OCI-LY1 (cell line): ENCODE results near the gene CATSPERB.

Experiments used
- H2AFZ ChIP-seq: fragments of 200-600 bp; sonication (generic), shearing (Covaris generic); 2 replicates; pipeline ENCODE4 v1.6.0; 2014; ENCODE audit warnings: antibody characterized with exemption, mild to moderate bottlenecking, low read length
- H3F3A ChIP-seq: fragments of 200-600 bp; sonication (generic), shearing (Covaris generic); 2 replicates; pipeline ENCODE4 v1.6.0; 2014; ENCODE audit warnings: mild to moderate bottlenecking, antibody characterized with exemption, low read length, moderate library complexity; ENCODE audit not compliant: insufficient read depth
- H3K27ac ChIP-seq: fragments of 200-600 bp; sonication (generic); 2 replicates; pipeline ENCODE4 v1.5.1; 2014; ENCODE audit warnings: low read length, mixed run types, mild to moderate bottlenecking, low read depth; ENCODE audit not compliant: poor library complexity, severe bottlenecking
- H3K27me3 ChIP-seq: fragments of 200-600 bp; sonication (generic); 2 replicates; pipeline ENCODE4 v1.6.0; 2014; ENCODE audit warnings: antibody characterized with exemption, mild to moderate bottlenecking, low read length, moderate library complexity; ENCODE audit not compliant: insufficient read depth
- H3K36me3 ChIP-seq: fragments of 200-600 bp; sonication (generic); 2 replicates; pipeline ENCODE4 v1.6.1; 2014; ENCODE audit warnings: mild to moderate bottlenecking, antibody characterized with exemption, low read length, moderate library complexity, mixed read lengths; ENCODE audit not compliant: insufficient read depth
- H3K4me1 ChIP-seq: fragments of 200-600 bp; sonication (generic); 2 replicates; pipeline ENCODE4 v1.5.1; 2014; ENCODE audit warnings: mild to moderate bottlenecking, low read length, moderate library complexity; ENCODE audit not compliant: insufficient read depth, severe bottlenecking
- H3K4me2 ChIP-seq: fragments of 200-600 bp; sonication (generic), shearing (Covaris generic); 2 replicates; pipeline ENCODE4 v1.6.1; 2014; ENCODE audit warnings: low read length
- H3K4me3 ChIP-seq: fragments of 200-600 bp; sonication (generic); 2 replicates; pipeline ENCODE4 v1.5.1; 2014; ENCODE audit warnings: low read length, low read depth, mild to moderate bottlenecking, mixed read lengths; ENCODE audit not compliant: poor library complexity, severe bottlenecking
- H3K79me2 ChIP-seq: fragments of 200-600 bp; shearing (Covaris generic); 2 replicates; pipeline ENCODE4 v1.6.1; 2016; ENCODE audit warnings: mixed run types, low read length, mixed read lengths; ENCODE audit not compliant: insufficient read depth
- H3K9ac ChIP-seq: fragments of 200-600 bp; sonication (generic), shearing (Covaris generic); 2 replicates; pipeline ENCODE4 v1.6.1; 2014; ENCODE audit warnings: mild to moderate bottlenecking, low read length, mixed read lengths
- H3K9me2 ChIP-seq: fragments of 200-600 bp; sonication (generic), shearing (Covaris generic); 2 replicates; pipeline ENCODE4 v1.6.1; 2014; ENCODE audit warnings: low read depth, mild to moderate bottlenecking, low read length, mixed read lengths
- H3K9me3 ChIP-seq: fragments of 200-600 bp; shearing (Covaris generic); 2 replicates; pipeline ENCODE4 v1.6.1; 2014; ENCODE audit warnings: low read length, mixed read lengths
- H4K20me1 ChIP-seq: fragments of 200-600 bp; sonication (generic), shearing (Covaris generic); 2 replicates; pipeline ENCODE4 v1.6.0; 2016; ENCODE audit warnings: mild to moderate bottlenecking, low read length; ENCODE audit not compliant: insufficient read depth
- CTCF ChIP-seq: fragments of 200-600 bp; sonication (generic), shearing (Covaris generic); IDR thresholded peaks from 2 replicates; pipeline ENCODE4 v1.5.1; 2017; ENCODE audit warnings: mild to moderate bottlenecking, antibody characterized with exemption, low read length, moderate library complexity, mixed read lengths
- EZH2 ChIP-seq: fragments of 200-600 bp; sonication (generic), shearing (Covaris generic); IDR thresholded peaks from 2 replicates; pipeline ENCODE4 v1.8.0; 2017; ENCODE audit warnings: borderline replicate concordance, mixed run types, mild to moderate bottlenecking, antibody characterized with exemption, low read length, moderate library complexity, mixed read lengths

CATSPERB gene

GRCh38 chr14:91754819-91755218 is 22.9 kb upstream of the CATSPERB start:
- no peak overlapping the region for H2AFZ ChIP-seq
- no peak overlapping the region for H3K27ac ChIP-seq
- no peaks in the 10 kb centered on the region for H3K27me3 ChIP-seq
- H3K9me3 ChIP-seq, result no peaks in the 10 kb centered on the region
- no peak overlapping the region for H3K9ac ChIP-seq
- H3K4me1 ChIP-seq, result no peaks in the 10 kb centered on the region
- no peaks in the 10 kb centered on the region for H3K9me2 ChIP-seq
- no peaks in the 10 kb centered on the region for H3F3A ChIP-seq
- H4K20me1 ChIP-seq, result no peaks in the 10 kb centered on the region
- H3K4me2 ChIP-seq, result no peak overlapping the region
- peaks cover 4% of the 10 kb centered on the region; the same call in 1 of the 2 replicates for H3K36me3 ChIP-seq
- H3K4me3 ChIP-seq, result no peak overlapping the region
- H3K79me2 ChIP-seq, result no peaks in the 10 kb centered on the region
- no peak for TF ChIP-seq CTCF
- TF ChIP-seq EZH2, result no peak

GRCh38 chr14:91754185-91754584 is 22.3 kb upstream of the CATSPERB start:
- no peaks in the 10 kb centered on the region for H4K20me1 ChIP-seq
- H3K4me3 ChIP-seq, result no peak overlapping the region
- no peak overlapping the region for H3K4me2 ChIP-seq
- H3K4me1 ChIP-seq, result no peaks in the 10 kb centered on the region
- H3K9ac ChIP-seq, result no peak overlapping the region
- no peak overlapping the region for H2AFZ ChIP-seq
- no peaks in the 10 kb centered on the region for H3K9me3 ChIP-seq
- no peaks in the 10 kb centered on the region for H3K9me2 ChIP-seq
- H3K36me3 ChIP-seq, result peaks cover 4% of the 10 kb centered on the region; the same call in 1 of the 2 replicates
- no peaks in the 10 kb centered on the region for H3K79me2 ChIP-seq
- no peak overlapping the region for H3K27ac ChIP-seq
- H3K27me3 ChIP-seq, result no peaks in the 10 kb centered on the region
- H3F3A ChIP-seq, result no peaks in the 10 kb centered on the region
- no peak for TF ChIP-seq CTCF
- TF ChIP-seq EZH2, result no peak

- Histone ChIP-seq H3K27me3 (no peaks in the 10 kb centered on the region), H3K4me1 (no peaks in the 10 kb centered on the region), H4K20me1 (no peaks in the 10 kb centered on the region), H3K79me2 (no peaks in the 10 kb centered on the region), H3K36me3 (peaks cover 4% of the 10 kb centered on the region; the same call in 1 of the 2 replicates), H3K9me3 (no peaks in the 10 kb centered on the region), H3K27ac (no peak overlapping the region), H3F3A (no peaks in the 10 kb centered on the region), H3K9ac (no peak overlapping the region), H2AFZ (no peak overlapping the region), H3K4me2 (no peak overlapping the region), H3K9me2 (no peaks in the 10 kb centered on the region), H3K4me3 (no peak overlapping the region)
- TF ChIP-seq CTCF (no peak), EZH2 (no peak)
These were observed 21.7 kb upstream of the CATSPERB start for GRCh38 chr14:91753501-91754128.
